ENCODE measurements around the gene SRI. TPM values are rescaled to one million over a fixed set of nuclear protein-coding genes. Genes with fewer than 3 reads are reported as not detected.

The SRI gene
- total RNA-seq, 4 donors from 2014 or later: 158 to 281 (median 250) TPM

DNA sequence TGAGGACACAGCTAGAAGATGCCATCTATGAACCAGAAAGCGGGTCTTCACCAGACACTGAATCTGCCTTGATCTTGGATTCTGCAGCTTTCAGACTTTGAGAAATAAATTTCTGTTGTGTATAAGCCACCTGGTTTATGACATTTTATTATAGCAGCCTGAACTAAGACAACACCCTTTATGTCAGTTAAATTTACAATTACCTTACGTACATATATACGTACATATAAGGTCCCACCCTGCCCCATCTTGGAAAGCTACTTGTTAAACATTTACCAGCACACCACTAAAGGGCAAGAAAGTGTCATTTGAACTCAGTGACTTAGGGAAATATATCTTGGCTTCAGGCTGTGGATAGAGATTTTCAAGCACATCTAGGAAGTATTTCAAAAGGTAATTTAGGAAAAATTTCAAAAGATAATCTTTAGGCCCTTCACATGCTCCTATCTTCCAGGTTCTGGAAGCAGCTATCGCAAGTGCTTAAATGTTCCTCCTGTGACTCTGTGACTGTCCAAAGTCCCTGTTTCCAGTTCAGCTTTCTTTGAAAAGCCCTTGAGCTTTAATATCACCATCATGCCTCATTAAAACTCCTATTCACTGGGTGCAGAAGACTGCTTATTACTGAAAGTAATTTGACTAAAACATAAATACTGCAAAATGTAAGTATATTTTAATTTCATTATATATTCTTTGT, 9.6 kb upstream of the SRI start:
- Histone ChIP-seq H3K4me3 (peak overlapping the region in 2 of 4 donors; percentile 4 to 22), H3K36me3 (no peaks in the 10 kb centered on the region), H3K27ac (peak overlapping the region in 3 of 4 donors; percentile 26 to 74 (median 72)), H3K9me3 (no peaks in the 10 kb centered on the region), H3K27me3 (no peaks in the 10 kb centered on the region), H3K4me1 (peaks cover 0 to 7% (median 2%) of the 10 kb centered on the region in 4 donors)
- DNase-seq: peak in 1 of 3 donors; percentile 62
- TF ChIP-seq, protein P1, sequence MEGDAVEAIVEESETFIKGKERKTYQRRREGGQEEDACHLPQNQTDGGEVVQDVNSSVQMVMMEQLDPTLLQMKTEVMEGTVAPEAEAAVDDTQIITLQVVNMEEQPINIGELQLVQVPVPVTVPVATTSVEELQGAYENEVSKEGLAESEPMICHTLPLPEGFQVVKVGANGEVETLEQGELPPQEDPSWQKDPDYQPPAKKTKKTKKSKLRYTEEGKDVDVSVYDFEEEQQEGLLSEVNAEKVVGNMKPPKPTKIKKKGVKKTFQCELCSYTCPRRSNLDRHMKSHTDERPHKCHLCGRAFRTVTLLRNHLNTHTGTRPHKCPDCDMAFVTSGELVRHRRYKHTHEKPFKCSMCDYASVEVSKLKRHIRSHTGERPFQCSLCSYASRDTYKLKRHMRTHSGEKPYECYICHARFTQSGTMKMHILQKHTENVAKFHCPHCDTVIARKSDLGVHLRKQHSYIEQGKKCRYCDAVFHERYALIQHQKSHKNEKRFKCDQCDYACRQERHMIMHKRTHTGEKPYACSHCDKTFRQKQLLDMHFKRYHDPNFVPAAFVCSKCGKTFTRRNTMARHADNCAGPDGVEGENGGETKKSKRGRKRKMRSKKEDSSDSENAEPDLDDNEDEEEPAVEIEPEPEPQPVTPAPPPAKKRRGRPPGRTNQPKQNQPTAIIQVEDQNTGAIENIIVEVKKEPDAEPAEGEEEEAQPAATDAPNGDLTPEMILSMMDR (IDR thresholded peaks at IDR 0.05): peak in 1 of 6 experiments; percentile 6
- TF ChIP-seq POLR2A (IDR thresholded peaks at IDR 0.05): peak in 1 of 2 donors; percentile 21

DNA sequence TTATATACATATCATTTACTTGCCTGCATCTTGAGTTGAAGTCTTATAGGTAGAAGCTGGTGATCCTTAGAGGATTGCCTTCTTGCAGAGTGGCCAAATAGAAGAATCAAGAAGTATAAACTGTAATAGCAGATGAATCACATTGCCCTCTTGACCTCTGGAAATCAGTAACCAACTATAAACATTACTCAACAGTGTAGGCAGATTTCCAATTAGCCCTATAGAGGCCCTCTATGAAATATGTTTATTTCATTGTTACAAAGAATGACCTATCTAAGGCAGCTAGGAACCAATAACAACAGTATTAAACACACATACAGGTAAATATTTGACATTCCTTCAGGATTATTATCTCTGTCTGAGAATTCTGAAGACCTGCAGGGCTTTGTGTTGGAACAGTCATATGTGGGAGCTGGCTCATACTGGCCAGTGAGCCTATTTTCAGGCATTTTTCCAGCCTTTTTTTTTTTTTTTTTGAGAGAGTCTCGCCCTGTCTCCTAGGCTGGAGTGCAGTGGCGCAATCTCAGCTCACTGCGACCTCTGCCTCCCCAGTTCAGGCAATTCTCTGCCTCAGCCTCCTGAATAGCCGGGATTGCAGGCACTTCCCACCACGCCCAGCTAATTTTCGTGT, 7.2 kb upstream of the SRI start:
- Histone ChIP-seq H3K9me3 (no peaks in the 10 kb centered on the region), H3K4me1 (peaks cover 0 to 7% (median 2%) of the 10 kb centered on the region in 4 donors), H3K27ac (peak overlapping the region in 3 of 4 donors; percentile 50 to 73 (median 72)), H3K4me3 (peak overlapping the region in 3 of 4 donors; percentile 3 to 53 (median 46)), H3K36me3 (no peaks in the 10 kb centered on the region), H3K27me3 (no peaks in the 10 kb centered on the region)
- DNase-seq: peak in 2 of 3 donors; percentile 71 to 80
- TF ChIP-seq, protein P1 (IDR thresholded peaks at IDR 0.05): no peak
- peak; percentile 76 to 91 for TF ChIP-seq POLR2A (IDR thresholded peaks at IDR 0.05)

DNA sequence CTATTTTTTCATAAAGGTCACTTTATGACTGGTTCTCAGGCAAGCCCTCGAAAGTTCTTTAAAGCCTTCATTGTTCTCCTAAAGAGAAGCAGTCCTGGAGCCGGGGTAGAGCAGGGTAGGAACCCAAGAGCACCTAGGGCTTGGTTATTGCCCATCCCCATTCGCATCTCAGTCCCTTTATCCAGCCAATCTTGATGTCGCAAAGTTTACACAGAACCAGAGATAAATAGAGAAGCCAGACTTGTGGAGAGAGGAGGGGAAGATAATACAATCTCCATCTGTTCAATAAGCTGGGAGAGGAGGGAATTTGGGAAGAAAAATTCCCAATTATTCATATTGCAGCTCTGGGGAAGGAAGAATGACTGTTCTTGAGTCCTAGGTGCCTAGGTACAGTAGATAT, 6.4 kb upstream of the SRI start:
- TF ChIP-seq POLR2A (IDR thresholded peaks at IDR 0.05): no peak
- TF ChIP-seq, protein P1 (IDR thresholded peaks at IDR 0.05): no peak
- H3K4me1 ChIP-seq: peaks cover 0 to 7% (median 3%) of the 10 kb centered on the region in 4 donors
- H3K9me3 ChIP-seq: no peaks in the 10 kb centered on the region
- H3K27ac ChIP-seq: peak overlapping the region in 2 of 4 donors; percentile 54 to 72
- no peaks in the 10 kb centered on the region for H3K27me3 ChIP-seq
- H3K36me3 ChIP-seq: no peaks in the 10 kb centered on the region
- DNase-seq: no peak
- peak overlapping the region in 3 of 4 donors; percentile 3 to 53 (median 46) for H3K4me3 ChIP-seq

DNA sequence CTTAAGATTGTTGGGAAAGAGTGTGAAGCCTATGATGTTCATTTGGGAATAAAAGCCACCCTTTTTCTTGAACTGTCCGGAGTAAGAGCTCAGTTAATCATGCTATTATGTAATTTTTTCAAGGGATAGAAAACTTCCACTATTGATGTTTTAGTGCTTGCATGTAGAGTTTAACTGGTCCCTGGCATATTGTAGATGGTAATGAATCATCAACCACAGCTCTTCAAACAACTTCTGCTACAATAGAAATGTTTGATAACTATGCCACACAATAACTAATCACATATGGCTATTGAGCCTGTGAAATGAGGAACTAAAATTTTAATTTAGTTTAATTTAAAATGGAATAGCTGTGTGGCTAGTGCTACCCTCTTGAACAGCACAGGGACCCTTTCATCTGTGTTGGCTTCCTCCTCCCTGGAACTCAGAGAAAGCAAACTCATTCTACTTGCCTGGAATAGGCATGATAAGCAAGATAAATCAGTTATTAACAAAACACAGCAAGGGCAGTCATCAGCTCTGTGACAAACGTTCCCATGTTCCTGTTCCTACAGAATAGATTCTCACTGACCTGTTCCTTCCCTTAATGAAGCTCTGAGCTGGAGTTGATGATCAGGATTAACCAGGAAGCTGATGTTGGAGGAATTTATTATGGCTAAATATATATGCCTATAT, 4.9 kb upstream of the SRI start:
- Histone ChIP-seq H3K4me3 (peak overlapping the region in 2 of 4 donors; percentile 46 to 53), H3K27ac (peak overlapping the region in 1 of 4 donors; percentile 23), H3K36me3 (no peaks in the 10 kb centered on the region), H3K4me1 (peaks cover 0 to 7% (median 3%) of the 10 kb centered on the region in 4 donors), H3K9me3 (no peaks in the 10 kb centered on the region), H3K27me3 (no peaks in the 10 kb centered on the region)
- DNase-seq: no peak
- TF ChIP-seq POLR2A (IDR thresholded peaks at IDR 0.05): no peak
- TF ChIP-seq, protein P1 (IDR thresholded peaks at IDR 0.05): no peak

DNA sequence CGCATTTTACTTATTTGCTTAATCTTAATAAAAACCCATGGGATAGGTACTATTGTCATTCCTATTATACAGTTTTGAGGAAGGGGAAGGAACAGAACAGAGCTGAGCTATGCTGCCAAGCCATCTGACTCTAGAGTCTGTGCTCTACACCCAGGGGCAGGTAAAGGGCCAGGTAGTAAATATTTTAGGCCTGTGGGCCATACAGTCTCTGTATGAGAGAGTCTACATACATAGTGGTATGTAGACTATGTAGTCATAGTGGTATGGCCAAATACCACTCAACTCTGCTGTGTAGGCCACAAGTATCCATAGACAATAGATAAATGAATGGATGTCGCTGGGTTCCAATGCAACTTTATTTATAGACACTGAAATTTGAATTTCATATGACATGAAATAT, 3.4 kb upstream of the SRI start:
- H3K4me1 ChIP-seq: peaks cover 0 to 11% (median under 1%) of the 10 kb centered on the region in 4 donors
- no peak overlapping the region for H3K4me3 ChIP-seq
- no peak for DNase-seq
- no peak for TF ChIP-seq POLR2A (IDR thresholded peaks at IDR 0.05)
- TF ChIP-seq, protein P1 (IDR thresholded peaks at IDR 0.05): no peak
- no peaks in the 10 kb centered on the region for H3K27me3 ChIP-seq
- H3K36me3 ChIP-seq: no peaks in the 10 kb centered on the region
- no peaks in the 10 kb centered on the region for H3K9me3 ChIP-seq
- H3K27ac ChIP-seq: no peak overlapping the region
